MM.1S (cell line): ENCODE results near the gene HCLS1.

Experiments
- DNase-seq: peaks from one replicate; pipeline ENCODE4 v3.0.0-alpha.2; 2015
- H2AFZ ChIP-seq: fragments of 300-600 bp; sonication (generic); 2 replicates; pipeline ENCODE4 v1.6.0; 2016; ENCODE audit warnings: antibody characterized with exemption, low read length
- H3F3A ChIP-seq: fragments of 300-600 bp; sonication (generic); 2 replicates; pipeline ENCODE4 v1.6.1; 2016; ENCODE audit warnings: mild to moderate bottlenecking, antibody characterized with exemption, low read length, moderate library complexity, mixed read lengths; ENCODE audit not compliant: insufficient read depth
- H3K27ac ChIP-seq: fragments of 300-600 bp; sonication (generic); 2 replicates; pipeline ENCODE4 v1.5.1; 2016; ENCODE audit warnings: mild to moderate bottlenecking, low read length
- H3K27me3 ChIP-seq: fragments of 300-600 bp; sonication (generic); replicated peaks from 2 replicates; pipeline ENCODE4 v1.6.0; 2016; ENCODE audit warnings: low read length; ENCODE audit not compliant: insufficient read depth
- H3K36me3 ChIP-seq: fragments of 300-600 bp; sonication (generic); replicated peaks from 2 replicates; pipeline ENCODE4 v1.6.1; 2016; ENCODE audit warnings: mild to moderate bottlenecking, low read length, mixed read lengths; ENCODE audit not compliant: insufficient read depth
- H3K4me1 ChIP-seq: fragments of 300-600 bp; sonication (generic); 2 replicates; pipeline ENCODE4 v1.6.1; 2016; ENCODE audit warnings: low read length, mixed read lengths
- H3K4me2 ChIP-seq: fragments of 300-600 bp; sonication (generic); 2 replicates; pipeline ENCODE4 v1.6.0; 2016; ENCODE audit warnings: low read depth, low read length
- H3K4me3 ChIP-seq: fragments of 300-600 bp; sonication (generic); 2 replicates; pipeline ENCODE4 v1.5.1; 2016; ENCODE audit warnings: low read length, mixed read lengths
- H3K79me2 ChIP-seq: fragments of 300-600 bp; sonication (generic); 2 replicates; pipeline ENCODE4 v1.6.1; 2016; ENCODE audit warnings: mixed run types, low read length, mixed read lengths
- H3K9ac ChIP-seq: fragments of 300-600 bp; sonication (generic); 2 replicates; pipeline ENCODE4 v1.6.1; 2016; ENCODE audit warnings: low read length, mixed read lengths
- H3K9me2 ChIP-seq: fragments of 300-600 bp; sonication (generic); replicated peaks from 2 replicates; pipeline ENCODE4 v1.6.1; 2016; ENCODE audit warnings: mild to moderate bottlenecking, low read length, mixed read lengths; ENCODE audit not compliant: insufficient read depth
- H3K9me3 ChIP-seq: fragments of 300-600 bp; sonication (generic); replicated peaks from 2 replicates; pipeline ENCODE4 v1.6.1; 2016; ENCODE audit warnings: mild to moderate bottlenecking, low read length, mixed read lengths; ENCODE audit not compliant: insufficient read depth
- H4K20me1 ChIP-seq: fragments of 300-600 bp; sonication (generic); 2 replicates; pipeline ENCODE4 v1.6.1; 2016; ENCODE audit warnings: mild to moderate bottlenecking, low read length, moderate library complexity, mixed read lengths; ENCODE audit not compliant: insufficient read depth
- CTCF ChIP-seq: fragments of 300-600 bp; sonication (generic); IDR thresholded peaks from 2 replicates; pipeline ENCODE4 v1.5.1; 2016; ENCODE audit warnings: antibody characterized with exemption, low read length, mixed read lengths
- EZH2 ChIP-seq: fragments of 300-600 bp; sonication (generic); optimal IDR thresholded peaks from 2 replicates; pipeline ENCODE3; 2017; ENCODE audit warnings: low read depth, mild to moderate bottlenecking, antibody characterized with exemption, low read length, mixed read lengths
- EZH2phosphoT487 ChIP-seq: fragments of 300-600 bp; sonication (generic); IDR thresholded peaks from 2 replicates; pipeline ENCODE4 v1.6.1; 2018; ENCODE audit warnings: antibody characterized with exemption, low read length

Gene HCLS1

GRCh38 chr3:121662742-121663141, 2.0 kb upstream of the HCLS1 start:
- no peak for DNase-seq
- Histone ChIP-seq H3K4me3 (no peak overlapping the region), H3K9ac (no peak overlapping the region), H3K4me2 (no peak overlapping the region), H3K36me3 (peaks cover 8% of the 10 kb centered on the region; the same call in 1 of the 2 replicates), H3K4me1 (peaks cover 33% of the 10 kb centered on the region), H4K20me1 (no peaks in the 10 kb centered on the region), H3K27me3 (no peaks in the 10 kb centered on the region), H2AFZ (no peak overlapping the region), H3F3A (peaks cover 26% of the 10 kb centered on the region), H3K79me2 (peaks cover 28% of the 10 kb centered on the region), H3K9me2 (no peaks in the 10 kb centered on the region), H3K9me3 (no peaks in the 10 kb centered on the region), H3K27ac (no peak overlapping the region)
- TF ChIP-seq EZH2phosphoT487 (no peak), CTCF (no peak), EZH2 (no peak)

GRCh38 chr3:121661376-121661775, 673 bp upstream of the HCLS1 start:
- H3K9ac ChIP-seq = peak overlapping the region; percentile 92
- H3K79me2 ChIP-seq = peaks cover 42% of the 10 kb centered on the region

DNA sequence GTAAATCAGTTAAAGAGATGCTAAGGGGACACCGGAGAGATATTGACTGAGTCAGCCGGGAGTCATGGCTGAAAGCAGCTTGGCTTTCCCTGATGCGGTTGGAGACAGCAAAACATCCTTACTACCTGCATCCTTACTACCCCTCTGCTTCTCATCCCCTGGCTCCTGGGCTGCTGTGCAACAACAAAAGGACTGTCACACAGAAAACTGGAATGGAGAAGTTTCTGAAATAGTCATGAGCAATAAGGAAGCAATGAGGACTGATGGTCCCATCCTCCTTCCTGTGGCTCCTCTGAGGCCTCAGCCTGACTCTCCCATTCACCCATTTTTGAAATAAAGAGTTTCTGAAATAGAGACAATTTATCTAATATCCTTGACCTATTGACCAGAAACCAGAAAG, 1.1 kb downstream of the HCLS1 start:
- H3K36me3 ChIP-seq = peaks cover 11% of the 10 kb centered on the region; the same call in 1 of the 2 replicates
- H3K79me2 ChIP-seq = peaks cover 57% of the 10 kb centered on the region
- H3K9ac ChIP-seq = peak overlapping the region; percentile 92; the same call in 1 of the 2 replicates
- peak overlapping the region; percentile 83 for H3K4me2 ChIP-seq
- DNase-seq = no peak
- H3K4me1 ChIP-seq = peaks cover 59% of the 10 kb centered on the region
- no peaks in the 10 kb centered on the region for H3K9me2 ChIP-seq
- no peak overlapping the region for H2AFZ ChIP-seq
- H3F3A ChIP-seq = peaks cover 44% of the 10 kb centered on the region
- no peaks in the 10 kb centered on the region for H3K27me3 ChIP-seq
- H3K9me3 ChIP-seq = no peaks in the 10 kb centered on the region
- H3K27ac ChIP-seq = peak overlapping the region; percentile 95; the same call in 1 of the 2 replicates
- peak overlapping the region; percentile 74 for H3K4me3 ChIP-seq
- TF ChIP-seq EZH2 = no peak
- TF ChIP-seq EZH2phosphoT487 = no peak
- no peak for TF ChIP-seq CTCF
- H4K20me1 ChIP-seq = no peaks in the 10 kb centered on the region

More at GRCh38 chr3:121661376-121661775, 673 bp upstream of the HCLS1 start:
- Histone ChIP-seq H3K4me3 (peak overlapping the region; percentile 74), H3K4me1 (peaks cover 43% of the 10 kb centered on the region), H3K27ac (peak overlapping the region; percentile 95), H3K27me3 (no peaks in the 10 kb centered on the region), H4K20me1 (no peaks in the 10 kb centered on the region), H3F3A (peaks cover 31% of the 10 kb centered on the region), H3K9me3 (no peaks in the 10 kb centered on the region), H2AFZ (peak overlapping the region; percentile 55), H3K9me2 (no peaks in the 10 kb centered on the region), H3K4me2 (peak overlapping the region; percentile 83), H3K36me3 (peaks cover 7% of the 10 kb centered on the region; the same call in 1 of the 2 replicates)
- TF ChIP-seq EZH2phosphoT487 = no peak
- TF ChIP-seq CTCF = no peak
- TF ChIP-seq EZH2 = no peak
- peak; percentile 94 for DNase-seq
